NT2/D1 (cell line): ENCODE measurements around the gene WNK4.
"Not testable (repeated sequence)": the region's sequence is repeated elsewhere in the genome, so short reads cannot be mapped to it uniquely, and the experiment has no call there.

Source experiments
- YY1 ChIP-seq: IDR thresholded peaks from 2 replicates; pipeline ENCODE4 v1.6.1; 2011; ENCODE audit not compliant: insufficient read length, insufficient read depth
- ZNF274 ChIP-seq: IDR thresholded peaks from 2 replicates; pipeline ENCODE4 v1.6.1; 2011; ENCODE audit warnings: mild to moderate bottlenecking, low read depth, low read length

DNA sequence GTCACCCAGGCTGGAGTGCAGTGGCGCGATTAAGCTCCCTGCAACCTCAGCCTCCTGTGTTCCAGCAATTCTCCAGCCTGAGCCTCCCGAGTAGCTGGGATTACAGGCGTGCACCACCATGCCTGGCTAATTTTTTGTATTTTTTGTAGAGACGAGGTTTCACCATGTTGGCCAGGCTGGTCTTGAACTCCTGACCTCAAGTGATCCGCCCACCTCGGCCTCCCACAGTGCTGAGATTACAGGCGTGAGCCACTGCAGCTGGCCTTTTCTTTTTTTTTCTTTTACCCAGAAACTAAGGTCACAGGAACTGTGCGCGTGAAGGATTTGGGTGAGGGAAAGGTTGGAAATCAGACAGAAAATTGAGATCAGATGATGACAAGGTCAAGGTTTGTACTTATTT is 10.4 kb upstream of the WNK4 start:
- TF ChIP-seq YY1, ZNF274: not testable (repeated sequence)
